ENCODE results near the gene UBR2.
"Not testable (repeated sequence)": the region's sequence is repeated elsewhere in the genome, so short reads cannot be mapped to it uniquely, and the experiment has no call there.

Gene UBR2

DNA sequence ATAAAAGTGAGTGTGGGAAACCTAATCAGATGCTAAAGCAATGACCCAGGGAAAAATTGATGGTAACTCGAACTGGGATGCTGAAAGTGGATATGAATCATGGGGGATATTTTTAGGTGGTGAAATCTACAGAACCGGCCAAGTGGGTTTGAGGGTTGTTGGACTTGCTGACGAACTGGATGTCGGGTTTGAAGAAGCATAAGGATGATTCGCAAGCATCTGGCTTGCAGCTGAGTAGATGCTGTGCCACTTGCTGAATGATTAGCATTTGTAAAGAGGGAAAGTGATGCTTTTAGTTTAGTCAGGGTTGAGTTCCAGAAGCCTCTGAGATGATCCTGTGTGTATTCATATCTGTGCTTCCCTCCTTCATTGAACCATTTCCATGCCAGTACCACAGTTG, 54.9 kb downstream of the UBR2 start:
- no peak for DNase-seq

DNA sequence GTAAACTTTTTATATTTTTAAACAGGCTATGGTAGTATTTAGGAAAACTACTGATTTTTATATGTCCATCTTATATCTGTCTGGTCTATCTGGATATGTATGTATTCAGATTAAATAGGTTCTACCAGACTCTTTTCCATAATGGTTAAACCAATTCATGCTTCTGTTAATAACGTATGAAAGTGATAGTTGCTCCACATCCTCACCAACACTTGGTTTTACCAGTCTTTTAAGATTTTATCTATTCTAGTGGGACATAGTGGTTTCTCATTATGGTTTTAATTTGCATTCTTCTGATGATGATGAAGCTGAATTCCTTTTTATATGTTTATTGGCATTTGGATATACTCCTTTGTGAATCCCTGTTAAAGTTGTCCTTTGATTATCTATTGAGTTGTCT, 56.1 kb downstream of the UBR2 start:
- no peak for DNase-seq

DNA sequence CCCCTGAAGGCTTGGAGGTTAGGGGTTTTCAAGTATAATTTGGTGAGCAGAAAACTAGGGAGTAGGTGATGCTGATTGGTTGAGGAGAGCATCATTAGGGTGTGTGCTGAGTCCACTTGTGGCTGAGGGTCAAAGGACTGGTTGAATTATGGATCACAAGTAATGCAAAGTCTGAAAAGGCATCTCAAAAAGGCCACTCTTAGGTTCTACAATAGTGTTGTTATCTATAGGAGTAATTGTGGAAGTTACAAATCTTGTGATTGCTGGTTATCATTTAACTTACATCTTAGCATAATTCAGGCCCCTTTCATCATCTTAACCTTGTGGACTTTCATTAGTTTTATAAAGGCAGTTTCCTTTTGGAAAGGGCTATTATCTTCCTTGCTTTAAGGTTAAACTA, 60.8 kb downstream of the UBR2 start:
- DNase-seq: no peak

DNA sequence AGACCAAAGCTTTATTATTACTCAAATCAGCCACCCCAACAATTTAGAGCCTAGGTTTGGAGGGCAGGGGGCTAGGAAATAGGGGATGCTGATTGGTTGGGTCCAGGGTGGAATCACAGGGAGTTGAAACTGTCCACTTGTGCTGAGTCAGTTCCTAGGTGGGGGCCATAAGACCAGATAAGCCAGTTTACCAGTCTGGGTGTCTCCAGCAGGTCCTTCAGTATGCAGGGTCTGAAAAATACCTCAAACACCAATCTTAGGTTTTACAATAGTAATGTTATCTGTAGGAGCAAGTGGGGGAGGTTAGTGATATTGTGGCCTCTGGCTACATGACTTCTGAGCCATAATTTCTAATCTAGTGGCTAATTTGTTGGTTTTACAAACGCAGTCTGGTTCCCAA, 63.2 kb downstream of the UBR2 start:
- no peak for DNase-seq

DNA sequence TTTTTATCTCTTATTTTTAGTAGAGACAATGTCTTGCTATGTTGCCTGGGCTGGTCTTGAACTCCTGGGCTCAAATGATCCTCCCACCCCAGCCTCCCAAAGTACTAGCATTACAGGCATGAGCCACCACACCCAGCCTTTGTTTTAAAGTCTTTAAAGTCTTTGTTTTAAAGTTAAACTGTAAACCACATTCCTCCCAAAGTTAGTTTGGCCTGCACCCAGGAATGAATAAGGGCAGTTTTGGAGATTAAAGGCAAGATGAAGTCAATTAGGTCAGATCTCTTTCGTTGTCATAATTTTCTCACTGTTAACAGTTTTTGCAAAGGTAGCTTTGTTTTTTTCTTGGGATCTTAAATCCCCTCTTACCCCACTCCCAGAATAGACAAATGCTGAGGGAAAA, 63.8 kb downstream of the UBR2 start:
- no peak for DNase-seq

DNA sequence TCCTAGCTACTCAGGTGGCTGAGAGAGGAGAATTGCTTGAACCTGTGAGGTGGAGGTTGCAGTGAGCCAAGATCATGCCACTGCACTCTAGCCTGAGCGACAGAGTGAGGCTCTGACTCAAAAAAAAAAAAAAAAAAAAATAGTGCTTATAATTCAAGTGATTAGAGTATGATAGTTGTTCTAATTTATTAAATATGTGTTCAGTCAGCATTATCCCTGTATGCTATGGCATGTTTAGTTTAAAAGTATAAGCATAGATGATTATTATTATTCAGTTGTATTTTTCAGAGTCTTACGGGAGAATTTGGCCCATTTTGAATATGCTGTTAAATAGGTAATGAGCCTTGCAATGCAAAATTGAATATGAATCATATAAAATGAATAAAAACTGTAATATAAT, 64.8 kb downstream of the UBR2 start:
- DNase-seq: no peak

DNA sequence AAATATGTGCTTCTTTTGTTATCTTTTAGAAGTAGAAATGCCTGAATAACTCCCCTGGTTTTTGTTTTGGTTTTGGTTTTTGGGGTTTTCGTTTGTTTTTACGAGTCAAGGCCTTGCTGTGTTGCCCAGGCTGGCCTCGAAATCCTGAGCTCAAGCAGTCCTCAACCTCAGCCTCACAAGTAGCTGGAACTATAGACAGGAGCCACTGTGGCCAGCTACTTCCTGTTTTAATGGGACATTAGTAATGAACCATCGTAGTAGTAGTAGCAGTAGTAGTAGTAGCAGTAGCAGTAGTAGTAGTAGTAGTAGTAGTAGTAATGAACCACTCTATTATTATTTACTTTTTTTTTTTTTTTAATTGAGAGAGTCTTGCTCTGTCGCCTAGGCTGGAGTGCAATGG, 66.0 kb downstream of the UBR2 start:
- DNase-seq: no peak

DNA sequence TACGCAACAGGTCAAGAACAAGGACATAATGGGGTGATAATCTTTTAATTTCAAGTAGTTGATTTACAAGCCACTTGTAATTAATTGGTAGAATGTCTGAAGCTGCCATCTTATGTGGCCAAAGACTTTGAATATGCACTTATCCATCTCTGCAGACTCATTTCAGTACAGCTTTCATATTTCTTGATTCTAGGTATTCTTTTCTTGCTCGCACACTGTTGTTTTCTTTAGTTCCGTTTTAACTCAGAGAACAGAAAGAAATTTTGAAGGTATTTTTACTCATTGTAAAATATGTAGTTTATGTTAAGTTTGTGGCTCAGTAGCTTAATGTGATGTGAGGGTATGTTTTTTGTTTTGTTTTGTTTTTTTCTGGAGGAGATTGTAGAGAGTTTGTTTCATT, 73.9 kb downstream of the UBR2 start:
- no peak for DNase-seq

DNA sequence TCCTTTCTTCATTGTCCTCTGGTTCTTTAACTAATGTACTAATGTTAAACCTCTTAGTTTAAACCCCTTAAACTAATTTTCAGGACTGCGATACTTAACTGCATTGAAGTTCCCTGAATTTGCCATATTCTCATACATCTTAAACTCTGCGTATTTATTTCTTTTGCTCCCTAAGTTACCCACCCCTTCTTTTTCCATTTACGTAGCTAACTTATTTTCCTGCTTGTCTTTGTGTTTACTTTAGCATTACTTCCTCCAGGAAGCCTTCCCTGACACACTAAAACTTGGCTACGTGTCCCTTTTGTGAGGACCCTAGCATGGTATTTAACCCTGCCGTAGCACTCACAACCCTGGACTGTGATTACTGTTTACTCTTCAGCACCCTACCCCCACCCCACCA, 79.0 kb downstream of the UBR2 start:
- no peak for DNase-seq

DNA sequence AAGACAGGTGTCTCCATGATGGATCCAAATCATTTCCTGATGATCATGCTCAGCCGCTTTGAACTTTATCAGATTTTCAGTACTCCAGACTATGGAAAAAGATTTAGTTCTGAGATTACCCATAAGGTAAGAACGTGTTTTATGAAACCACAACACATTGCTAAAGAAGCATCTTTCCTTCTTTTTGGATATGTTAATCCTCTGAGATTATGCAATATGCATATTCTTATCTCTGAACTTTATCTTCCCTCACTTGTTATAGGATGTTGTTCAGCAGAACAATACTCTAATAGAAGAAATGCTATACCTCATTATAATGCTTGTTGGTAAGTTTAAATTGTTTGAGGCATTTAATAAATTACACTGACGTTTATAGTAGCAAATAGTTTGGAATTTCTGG, 80.4 kb downstream of the UBR2 start:
- DNase-seq: no peak

DNA sequence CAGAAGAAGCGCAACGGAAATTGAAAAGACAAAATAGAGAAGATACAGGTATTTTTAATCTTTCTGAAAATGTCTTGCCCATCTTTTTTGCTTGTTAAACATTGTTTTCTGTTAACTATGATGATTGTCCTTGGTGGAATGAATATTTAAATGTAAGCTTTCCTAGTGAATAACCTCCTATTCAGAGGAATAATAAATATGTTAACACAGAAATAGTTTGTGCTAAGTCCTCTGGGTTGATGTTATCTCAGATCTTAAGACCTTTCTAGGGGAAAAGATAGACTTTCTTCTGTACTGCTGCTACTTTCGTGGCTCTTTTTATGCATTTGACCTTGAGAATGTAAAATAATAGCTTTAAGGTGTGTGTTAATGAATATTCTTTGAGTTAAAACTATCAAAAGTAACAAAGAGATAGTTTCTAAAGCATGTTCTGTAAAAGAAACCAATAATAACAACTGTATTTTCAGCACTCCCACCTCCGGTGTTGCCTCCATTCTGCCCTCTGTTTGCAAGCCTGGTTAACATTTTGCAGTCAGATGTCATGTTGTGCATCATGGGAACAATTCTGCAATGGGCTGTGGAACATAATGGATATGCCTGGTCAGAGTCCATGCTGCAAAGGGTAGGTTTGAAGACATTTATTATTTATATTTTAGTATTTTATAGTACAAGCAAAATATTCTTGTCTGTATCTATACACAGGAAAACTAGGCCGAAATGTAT, 88.4 kb downstream of the UBR2 start:
- DNase-seq: no peak

DNA sequence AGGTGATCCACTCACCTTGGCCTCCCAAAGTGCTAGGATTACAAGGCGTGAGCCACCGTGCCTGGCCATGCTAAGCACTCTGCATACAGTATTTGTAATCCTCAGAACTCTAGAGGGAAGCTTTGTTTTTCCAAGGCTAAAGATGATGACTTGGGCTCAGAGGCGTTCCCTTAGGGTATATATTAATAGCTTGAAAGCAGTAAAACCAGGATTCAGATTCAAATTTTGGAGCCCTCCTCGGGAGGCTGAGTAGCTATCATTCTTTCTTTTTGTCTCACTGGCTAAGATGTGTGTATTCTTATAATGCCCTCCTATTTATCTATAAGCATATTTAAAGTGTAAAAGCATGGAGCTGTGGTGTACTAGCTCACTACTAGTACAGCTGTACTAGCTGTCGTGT, 90.0 kb downstream of the UBR2 start:
- DNase-seq: no peak

DNA sequence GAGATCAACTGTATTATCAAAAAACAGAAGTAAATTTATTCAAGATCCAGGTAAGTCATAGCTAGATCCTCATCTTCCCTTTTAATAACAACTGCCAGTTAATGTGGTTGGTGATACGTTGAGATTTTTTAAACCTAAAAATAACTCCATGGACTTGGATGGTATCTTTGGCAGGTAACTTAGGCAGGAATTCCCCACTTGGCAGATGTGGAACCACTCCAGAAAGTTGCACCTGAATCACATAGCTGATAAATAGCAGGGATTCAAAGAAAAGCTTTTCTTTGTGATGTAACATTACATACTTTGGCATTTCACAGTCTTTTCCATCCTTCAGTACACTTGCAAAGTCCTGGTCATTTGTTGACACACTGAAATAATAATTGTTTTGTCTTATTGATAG, 96.0 kb downstream of the UBR2 start:
- DNase-seq: no peak

DNA sequence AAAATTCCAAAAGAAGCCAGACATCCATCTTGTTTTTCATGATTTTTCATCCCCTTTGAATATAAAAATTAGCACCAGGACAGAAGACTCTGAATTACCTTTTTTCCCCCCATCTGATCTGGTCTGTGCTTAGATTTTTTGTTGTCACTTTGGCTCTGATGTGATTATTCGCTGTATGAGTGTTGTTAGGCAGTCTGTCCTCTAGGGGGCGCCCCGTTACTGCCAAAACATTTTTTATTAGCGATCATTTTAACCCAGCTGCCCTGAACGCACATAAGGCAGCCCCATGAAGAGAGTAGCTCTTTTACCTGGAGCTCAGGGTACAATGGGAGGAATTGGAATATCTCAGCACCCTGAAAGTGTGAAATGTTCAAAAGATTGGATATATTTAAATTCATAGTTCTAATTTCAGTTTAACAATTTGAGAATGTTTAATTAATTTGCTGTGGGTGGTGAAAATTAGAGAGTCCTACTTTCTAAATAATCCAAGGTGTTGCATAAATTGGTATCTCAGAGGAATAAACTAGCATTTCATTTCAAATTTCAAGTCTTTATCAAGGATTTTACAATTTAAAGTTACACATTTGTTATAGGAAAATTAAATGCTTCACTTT, 97.8 kb downstream of the UBR2 start:
- peak; percentile 31 for DNase-seq

DNA sequence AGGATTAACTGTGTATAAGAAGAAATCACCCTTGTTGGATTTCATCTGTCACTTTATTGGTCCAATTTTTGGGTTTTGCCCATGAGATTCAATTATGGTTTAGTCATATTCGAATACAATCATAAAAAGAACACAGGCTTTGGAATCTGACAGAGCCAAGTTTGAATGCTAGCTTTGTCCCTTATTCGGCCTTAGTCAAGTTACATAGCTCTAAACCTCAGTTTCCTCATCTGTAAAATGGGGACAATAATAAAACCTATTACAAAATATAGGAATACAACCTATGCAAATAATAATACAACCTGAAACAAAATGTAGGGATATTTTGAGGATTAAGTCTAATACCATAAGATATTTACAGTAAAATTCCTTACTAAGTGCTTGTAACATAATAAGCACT, 100.9 kb downstream of the UBR2 start:
- DNase-seq: no peak

DNA sequence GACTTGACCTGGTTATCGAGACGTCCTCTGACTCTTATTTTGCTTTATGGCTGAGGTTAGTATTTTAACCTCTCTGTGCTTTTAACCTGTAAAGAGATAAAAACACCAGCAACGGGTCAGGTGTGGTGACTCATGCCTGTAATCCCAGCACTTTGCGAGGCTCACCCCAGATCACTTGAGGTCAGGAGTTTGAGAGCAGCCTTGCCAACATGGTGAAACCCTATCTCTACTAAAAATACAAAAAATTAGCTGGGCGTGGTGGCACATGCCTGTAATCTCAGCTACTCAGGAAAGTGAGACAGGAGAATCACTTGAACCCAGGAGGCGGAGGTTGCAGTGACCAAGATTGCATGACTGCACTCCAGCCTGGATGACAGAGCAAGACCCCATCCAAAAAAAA, 110.5 kb downstream of the UBR2 start:
- not testable (repeated sequence) for DNase-seq

DNA sequence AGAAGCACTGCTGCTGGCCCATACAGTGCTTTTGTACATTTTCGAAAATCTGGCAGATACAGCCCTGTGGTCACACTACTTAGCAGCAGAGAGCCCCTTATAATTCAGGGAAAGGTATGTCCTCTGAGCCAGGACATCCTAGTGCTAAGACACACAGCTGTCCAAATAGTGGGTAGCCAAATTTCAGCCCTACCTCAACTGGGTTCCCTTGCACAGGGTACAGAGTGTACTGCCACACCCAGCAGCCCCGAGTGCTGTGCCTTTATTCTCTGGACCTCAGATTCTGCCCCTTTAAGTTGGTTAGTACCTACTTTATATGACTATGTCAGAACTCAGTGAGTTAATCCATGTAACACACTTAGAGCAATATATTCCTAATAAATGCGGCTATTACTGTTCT, 111.0 kb downstream of the UBR2 start:
- DNase-seq: no peak

DNA sequence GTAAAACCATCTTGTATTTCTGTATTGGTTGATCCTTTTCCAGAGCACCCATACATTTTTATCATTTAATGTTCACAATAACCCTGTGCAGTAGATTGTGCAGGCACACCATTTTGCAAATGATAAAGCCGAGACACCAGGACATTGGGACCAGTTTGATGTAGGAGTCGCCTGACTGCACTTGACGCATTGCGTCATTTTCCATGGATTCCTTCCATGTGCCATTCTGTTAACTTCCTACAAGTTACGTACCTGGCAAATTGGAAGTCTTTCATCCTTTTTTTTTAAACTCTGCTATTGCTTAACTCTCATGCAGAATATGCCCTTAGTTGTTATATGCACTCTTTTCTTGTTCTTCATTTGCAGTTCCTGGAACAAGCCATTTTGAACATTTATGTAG, 115.5 kb downstream of the UBR2 start:
- DNase-seq: no peak

DNA sequence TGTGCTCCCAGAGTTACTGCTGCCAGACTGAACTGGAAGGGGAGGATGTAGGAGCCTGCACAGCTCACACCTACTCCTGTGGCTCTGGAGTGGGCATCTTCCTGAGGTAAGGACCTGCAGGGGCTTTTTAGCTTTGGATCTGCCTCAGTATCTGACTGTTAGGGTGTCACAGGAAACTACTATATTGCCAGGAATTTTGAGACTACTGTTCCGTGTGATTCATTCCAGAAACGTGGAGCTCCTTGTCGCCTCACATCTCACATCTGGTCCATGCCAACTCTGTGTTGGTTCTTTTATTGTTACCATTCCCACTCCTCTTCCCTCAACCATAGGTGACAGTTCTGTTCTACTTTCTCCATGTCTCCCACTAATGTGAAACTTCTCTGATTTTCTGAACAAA, 124.5 kb downstream of the UBR2 start:
- no peak for DNase-seq

DNA sequence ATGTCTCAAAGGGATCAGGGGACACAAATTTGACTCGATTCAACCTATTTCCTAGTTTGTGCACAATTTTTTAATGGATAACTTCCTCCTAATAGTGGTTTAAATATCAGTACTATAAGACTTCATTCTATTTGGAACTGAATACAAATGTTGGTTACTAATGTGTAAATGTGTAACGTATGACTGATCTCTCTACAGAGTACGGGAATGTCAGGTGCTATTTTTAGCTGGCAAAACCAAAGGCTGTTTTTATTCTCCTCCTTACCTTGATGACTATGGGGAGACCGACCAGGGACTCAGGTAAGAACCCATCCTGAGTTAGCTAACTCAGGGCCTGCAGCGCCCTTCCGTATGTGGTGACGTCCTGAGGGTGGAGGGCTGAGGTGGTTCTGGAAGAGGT, 125.5 kb downstream of the UBR2 start:
- no peak for DNase-seq

DNA sequence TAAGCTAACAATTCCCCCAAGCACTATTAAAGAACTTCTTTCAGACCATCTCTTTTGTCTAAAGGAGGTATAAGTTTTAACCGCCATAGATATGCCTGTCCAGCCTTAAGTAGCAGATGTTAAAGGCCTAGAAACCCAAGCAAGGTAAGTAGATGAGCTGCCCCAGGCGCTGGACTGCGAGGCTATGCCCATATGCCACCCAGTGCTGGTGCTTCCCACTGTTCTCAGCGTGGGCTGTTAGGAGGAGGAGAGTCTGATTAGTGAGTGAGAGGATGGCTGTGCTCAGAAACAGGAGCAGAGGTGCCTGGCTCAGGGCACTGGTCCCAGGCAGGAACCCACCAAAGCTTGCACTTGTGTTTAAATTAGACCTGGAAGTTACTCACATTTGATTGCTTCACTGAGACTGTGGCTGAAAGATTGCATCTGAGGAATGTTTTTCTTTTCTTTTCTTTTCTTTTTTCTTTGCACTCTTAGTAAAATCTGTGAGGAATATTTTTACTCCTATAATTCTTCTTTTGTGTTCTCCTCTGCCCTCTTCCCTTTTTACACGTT, 126.4 kb downstream of the UBR2 start:
- no peak for DNase-seq

DNA sequence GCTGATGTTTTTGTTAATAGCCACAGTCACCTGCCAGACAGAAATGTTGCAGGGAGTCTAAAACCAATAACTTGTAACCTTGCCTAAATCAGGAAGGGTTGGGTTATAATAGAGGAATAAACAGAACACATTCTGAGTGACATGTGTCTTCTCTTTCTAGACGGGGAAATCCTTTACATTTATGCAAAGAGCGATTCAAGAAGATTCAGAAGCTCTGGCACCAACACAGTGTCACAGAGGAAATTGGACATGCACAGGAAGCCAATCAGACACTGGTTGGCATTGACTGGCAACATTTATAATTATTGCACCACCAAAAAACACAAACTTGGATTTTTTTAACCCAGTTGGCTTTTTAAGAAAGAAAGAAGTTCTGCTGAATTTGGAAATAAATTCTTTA, 127.0 kb downstream of the UBR2 start:
- no peak for DNase-seq

DNA sequence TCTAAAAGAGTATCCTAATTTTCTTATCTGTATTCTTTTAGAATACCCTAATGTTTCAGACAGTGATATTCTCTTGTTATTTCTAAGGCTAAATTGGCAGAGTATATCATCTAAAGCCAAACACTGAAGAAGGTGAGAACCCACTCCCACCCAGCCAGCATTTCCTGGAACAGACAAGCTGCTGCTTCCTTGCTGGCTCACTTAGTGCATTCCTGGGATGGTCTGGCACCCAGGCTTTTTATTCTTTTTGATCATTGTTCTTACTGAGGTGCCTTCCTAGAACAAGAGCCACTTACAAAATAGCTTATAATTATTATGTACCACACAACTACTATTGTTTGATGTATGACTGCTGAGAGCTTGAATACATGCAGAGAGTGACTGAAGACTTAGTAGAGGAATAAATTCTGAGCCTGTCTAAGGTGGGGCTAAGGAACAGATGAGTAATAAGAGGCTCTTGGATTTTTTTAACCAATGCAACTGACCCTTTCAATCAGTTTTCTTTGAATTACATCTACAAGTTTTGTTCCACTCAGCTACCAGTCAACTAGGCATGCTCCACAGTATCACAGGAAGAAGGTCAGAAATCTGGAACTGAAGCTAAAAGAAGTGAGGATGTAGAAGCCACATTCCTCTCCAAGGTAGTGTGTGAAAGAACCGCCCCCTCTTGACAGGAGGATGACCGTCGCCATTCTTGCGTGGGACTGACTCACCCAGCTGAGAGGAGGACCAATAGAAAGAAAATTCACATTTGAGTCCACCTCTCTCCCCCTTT, 128.5 kb downstream of the UBR2 start:
- DNase-seq: no peak

DNA sequence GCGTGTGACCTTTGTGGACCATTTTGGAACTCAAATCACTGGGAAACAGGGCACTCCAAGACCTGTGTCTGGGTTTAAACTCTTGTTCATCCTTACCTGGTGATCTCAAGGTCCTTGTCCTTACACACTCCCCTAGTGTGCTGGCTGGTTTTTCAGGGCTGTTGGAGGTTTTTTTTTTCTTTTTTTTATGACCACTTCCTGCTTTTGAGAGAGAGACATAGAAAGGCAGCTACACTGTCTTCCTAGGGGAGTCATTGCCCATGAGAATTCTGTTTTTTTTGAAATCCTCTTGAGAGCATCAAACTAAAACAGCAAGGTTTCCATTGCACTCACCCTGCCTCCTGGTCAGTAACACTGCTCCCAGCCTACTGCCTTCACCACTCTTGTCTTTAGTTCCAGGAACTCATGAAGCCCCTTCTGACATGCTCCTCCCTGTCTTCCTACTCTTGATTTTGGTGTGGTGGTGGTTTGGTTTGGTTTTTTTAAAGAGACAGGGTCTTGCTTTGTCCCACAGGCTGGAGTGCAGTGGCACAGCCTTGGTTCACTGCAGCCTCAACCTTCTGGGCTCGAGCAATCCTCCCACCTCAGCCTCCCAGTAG, 130.0 kb downstream of the UBR2 start:
- DNase-seq: no peak

Measured in GOT3 (cell line).